ENCODE measurements around the gene AEN.

DNA sequence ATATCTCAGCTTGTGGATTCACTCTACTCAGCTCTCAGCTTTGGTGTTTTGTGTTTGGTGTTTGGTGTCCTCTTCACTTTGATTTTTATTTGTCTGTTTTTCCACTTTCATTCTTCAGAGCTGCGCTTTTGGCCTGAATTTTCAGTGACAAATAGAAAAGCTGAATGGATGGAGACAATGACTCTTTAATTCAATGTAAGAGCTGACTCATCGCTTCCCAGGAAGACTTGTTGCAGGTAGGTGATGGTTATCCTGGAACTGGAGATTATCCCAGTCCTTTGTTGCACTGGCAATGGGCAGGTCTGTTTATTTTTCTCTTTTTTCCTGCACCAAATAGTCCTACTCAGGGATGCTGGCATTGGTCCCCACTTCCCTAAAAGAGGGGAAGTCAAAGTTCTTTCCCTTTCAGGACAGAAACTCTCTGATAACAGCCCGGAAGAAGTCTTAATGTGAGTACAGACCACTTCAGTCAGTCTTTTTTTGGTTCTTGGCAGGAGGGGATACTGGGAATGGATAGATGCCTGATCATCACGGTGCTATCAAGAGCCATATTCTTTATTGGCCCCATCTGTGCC, 12.4 kb upstream of the AEN start:
- TF ChIP-seq, protein P1, sequence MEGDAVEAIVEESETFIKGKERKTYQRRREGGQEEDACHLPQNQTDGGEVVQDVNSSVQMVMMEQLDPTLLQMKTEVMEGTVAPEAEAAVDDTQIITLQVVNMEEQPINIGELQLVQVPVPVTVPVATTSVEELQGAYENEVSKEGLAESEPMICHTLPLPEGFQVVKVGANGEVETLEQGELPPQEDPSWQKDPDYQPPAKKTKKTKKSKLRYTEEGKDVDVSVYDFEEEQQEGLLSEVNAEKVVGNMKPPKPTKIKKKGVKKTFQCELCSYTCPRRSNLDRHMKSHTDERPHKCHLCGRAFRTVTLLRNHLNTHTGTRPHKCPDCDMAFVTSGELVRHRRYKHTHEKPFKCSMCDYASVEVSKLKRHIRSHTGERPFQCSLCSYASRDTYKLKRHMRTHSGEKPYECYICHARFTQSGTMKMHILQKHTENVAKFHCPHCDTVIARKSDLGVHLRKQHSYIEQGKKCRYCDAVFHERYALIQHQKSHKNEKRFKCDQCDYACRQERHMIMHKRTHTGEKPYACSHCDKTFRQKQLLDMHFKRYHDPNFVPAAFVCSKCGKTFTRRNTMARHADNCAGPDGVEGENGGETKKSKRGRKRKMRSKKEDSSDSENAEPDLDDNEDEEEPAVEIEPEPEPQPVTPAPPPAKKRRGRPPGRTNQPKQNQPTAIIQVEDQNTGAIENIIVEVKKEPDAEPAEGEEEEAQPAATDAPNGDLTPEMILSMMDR (IDR thresholded peaks at IDR 0.05) = no peak
- no peak for TF ChIP-seq POLR2A (IDR thresholded peaks at IDR 0.05)

Data from right lobe of liver (tissue), 4 donors.